Hepatocyte (in vitro differentiated cells): ENCODE measurements around the gene KCND3. TPM values are rescaled to one million over a fixed set of nuclear protein-coding genes. Genes with fewer than 3 reads are reported as not detected.
A peak's percentile ranks its signal among the peaks of the same experiment; 100 is the strongest.
"Not testable (repeated sequence)": the region's sequence is repeated elsewhere in the genome, so short reads cannot be mapped to it uniquely, and the experiment has no call there.

ENCODE experiments used
- DNase-seq: peaks from one replicate; pipeline ENCODE4 v3.0.0-alpha.2; 2016; ENCODE audit warnings: low spot score
- H2AFZ ChIP-seq: fragments of 200-600 bp; sonication (generic); 2 replicates; pipeline ENCODE4 v1.6.0; 2016; ENCODE audit warnings: antibody characterized with exemption, mild to moderate bottlenecking
- H3K27ac ChIP-seq: fragments of 200-600 bp; sonication (generic); 2 replicates; pipeline ENCODE4 v1.5.1; 2016; ENCODE audit warnings: mild to moderate bottlenecking
- H3K27me3 ChIP-seq: fragments of 200-600 bp; sonication (generic); 2 replicates; pipeline ENCODE4 v1.6.1; 2016
- H3K36me3 ChIP-seq: fragments of 200-600 bp; sonication (generic); replicated peaks from 2 replicates; pipeline ENCODE4 v1.5.1; 2016; ENCODE audit warnings: low read depth; ENCODE audit not compliant: insufficient read depth
- H3K4me1 ChIP-seq: fragments of 200-600 bp; sonication (generic); 2 replicates; pipeline ENCODE4 v1.5.1; 2016; ENCODE audit warnings: mild to moderate bottlenecking, moderate library complexity; ENCODE audit not compliant: insufficient read depth
- H3K4me2 ChIP-seq: fragments of 200-600 bp; sonication (generic); 2 replicates; pipeline ENCODE4 v1.6.0; 2016
- H3K4me3 ChIP-seq: fragments of 200-600 bp; sonication (generic); 2 replicates; pipeline ENCODE4 v1.5.1; 2016; ENCODE audit warnings: mild to moderate bottlenecking
- H3K79me2 ChIP-seq: fragments of 200-600 bp; sonication (generic); 2 replicates; pipeline ENCODE4 v1.6.0; 2017; ENCODE audit warnings: mild to moderate bottlenecking
- H3K9me2 ChIP-seq: fragments of 200-600 bp; sonication (generic); replicated peaks from 2 replicates; pipeline ENCODE4 v1.6.0; 2017; ENCODE audit warnings: mild to moderate bottlenecking; ENCODE audit not compliant: insufficient read depth
- H3K9me3 ChIP-seq: fragments of 200-600 bp; sonication (generic); 2 replicates; pipeline ENCODE4 v1.5.1; 2016; ENCODE audit warnings: low read depth, mild to moderate bottlenecking
- H4K20me1 ChIP-seq: fragments of 200-600 bp; sonication (generic); 2 replicates; pipeline ENCODE4 v1.6.0; 2016; ENCODE audit warnings: mild to moderate bottlenecking; ENCODE audit not compliant: insufficient read depth, poor library complexity, severe bottlenecking
- EZH2 ChIP-seq: fragments of 200-600 bp; sonication (generic); IDR thresholded peaks from 2 replicates; pipeline ENCODE4 v1.6.1; 2016; ENCODE audit warnings: antibody characterized with exemption, mild to moderate bottlenecking, borderline replicate concordance
- EZH2phosphoT487 ChIP-seq: fragments of 200-600 bp; sonication (generic); IDR thresholded peaks from one replicate; pipeline ENCODE4 v1.6.1; 2018; ENCODE audit warnings: antibody characterized with exemption, mild to moderate bottlenecking, low read depth, moderate library complexity; ENCODE audit not compliant: unreplicated experiment, severe bottlenecking
- WGBS: methylation state at CpG from one replicate; pipeline ENCODE4 v1.1.6; 2016; ENCODE audit warnings: low lambda C conversion rate; ENCODE audit errors: missing lambda C conversion rate; 5-methylcytosine and 5-hydroxymethylcytosine counted together
- polyA plus RNA-seq: library from polyadenylated mRNA; unstranded; fragments of >200 nt; fragmentation: Nextera tagmentation; extraction: Ambion mirVana; gene quantifications from 2 replicates; pipeline ENCODE4 v1.2.1, GENCODE V29; 2016
- total RNA-seq: library from RNA; depleted of rRNA; stranded (reverse); fragments of >200 nt; gene quantifications from 2 replicates; pipeline ENCODE4 v1.2.3, GENCODE V29; 2014
- TF ChIP-seq, protein P1 (sequence below): fragments of 200-600 bp; sonication (generic); IDR thresholded peaks from 2 replicates; pipeline ENCODE4 v1.5.1; 2016; ENCODE audit warnings: antibody characterized with exemption, mild to moderate bottlenecking; ENCODE audit not compliant: poor library complexity

Gene KCND3
- total and polyA plus RNA-seq, 2 experiments from 2014 or later: 1.4 to 2.7 TPM

DNA sequence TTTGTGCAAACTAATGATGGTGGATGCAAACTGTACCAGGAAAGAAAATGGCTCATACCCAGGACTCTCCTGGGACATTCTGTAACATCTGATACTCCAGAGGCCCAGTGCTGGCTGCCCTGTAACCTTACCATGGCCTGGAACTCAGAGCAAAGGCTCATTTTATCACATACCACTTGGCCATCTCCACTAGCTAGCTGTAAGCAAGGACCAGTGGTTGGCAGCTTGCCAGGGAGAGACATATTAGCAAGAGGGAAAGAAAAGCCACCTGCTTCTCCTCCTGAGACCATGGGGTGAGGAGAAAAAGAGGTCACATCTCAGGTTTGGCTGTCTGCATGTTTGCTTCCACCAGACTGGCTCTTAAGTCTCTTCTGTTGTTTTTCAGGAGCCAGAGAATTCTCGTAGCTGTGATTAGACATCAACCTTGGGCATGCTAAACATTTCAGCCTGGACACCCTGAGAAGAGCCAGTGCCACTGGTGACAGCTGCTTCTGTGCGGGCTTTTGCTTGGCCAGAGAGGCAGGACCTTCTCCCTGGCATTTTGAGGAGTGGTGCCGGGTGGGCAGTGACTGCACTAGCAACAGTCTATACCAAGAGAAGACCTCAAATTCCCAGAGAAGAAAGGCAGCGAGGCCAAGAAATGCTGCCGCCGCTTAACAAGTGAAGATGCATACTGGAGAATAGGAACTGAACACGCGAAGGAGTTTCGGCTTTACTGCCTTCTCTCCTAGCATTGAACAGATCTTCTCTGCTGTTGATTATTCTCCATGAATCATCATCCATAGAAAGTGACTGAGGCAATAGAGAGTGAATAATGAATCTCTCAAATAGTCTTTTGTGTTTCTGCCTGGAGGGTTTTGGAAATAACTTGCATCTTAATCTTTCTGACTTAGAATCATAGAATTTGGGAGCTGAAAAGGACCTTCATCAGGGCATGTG is 243.5 kb downstream of the KCND3 start:
- H3K9me2 ChIP-seq: no peaks in the 10 kb centered on the region
- H3K9me3 ChIP-seq: no peaks in the 10 kb centered on the region
- no peaks in the 10 kb centered on the region for H3K79me2 ChIP-seq
- H3K4me1 ChIP-seq: no peaks in the 10 kb centered on the region
- H3K4me2 ChIP-seq: no peak overlapping the region
- H3K4me3 ChIP-seq: no peak overlapping the region
- peaks cover 18% of the 10 kb centered on the region for H3K27me3 ChIP-seq
- H3K27ac ChIP-seq: no peak overlapping the region
- no peaks in the 10 kb centered on the region for H4K20me1 ChIP-seq
- no peaks in the 10 kb centered on the region for H3K36me3 ChIP-seq
- WGBS: 89% methylated on average over 9 of the region's 9 CpGs
- TF ChIP-seq EZH2phosphoT487 (no peak), EZH2 (no peak)
- TF ChIP-seq, protein P1, sequence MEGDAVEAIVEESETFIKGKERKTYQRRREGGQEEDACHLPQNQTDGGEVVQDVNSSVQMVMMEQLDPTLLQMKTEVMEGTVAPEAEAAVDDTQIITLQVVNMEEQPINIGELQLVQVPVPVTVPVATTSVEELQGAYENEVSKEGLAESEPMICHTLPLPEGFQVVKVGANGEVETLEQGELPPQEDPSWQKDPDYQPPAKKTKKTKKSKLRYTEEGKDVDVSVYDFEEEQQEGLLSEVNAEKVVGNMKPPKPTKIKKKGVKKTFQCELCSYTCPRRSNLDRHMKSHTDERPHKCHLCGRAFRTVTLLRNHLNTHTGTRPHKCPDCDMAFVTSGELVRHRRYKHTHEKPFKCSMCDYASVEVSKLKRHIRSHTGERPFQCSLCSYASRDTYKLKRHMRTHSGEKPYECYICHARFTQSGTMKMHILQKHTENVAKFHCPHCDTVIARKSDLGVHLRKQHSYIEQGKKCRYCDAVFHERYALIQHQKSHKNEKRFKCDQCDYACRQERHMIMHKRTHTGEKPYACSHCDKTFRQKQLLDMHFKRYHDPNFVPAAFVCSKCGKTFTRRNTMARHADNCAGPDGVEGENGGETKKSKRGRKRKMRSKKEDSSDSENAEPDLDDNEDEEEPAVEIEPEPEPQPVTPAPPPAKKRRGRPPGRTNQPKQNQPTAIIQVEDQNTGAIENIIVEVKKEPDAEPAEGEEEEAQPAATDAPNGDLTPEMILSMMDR: no peak
- DNase-seq: no peak
- no peak overlapping the region for H2AFZ ChIP-seq

DNA sequence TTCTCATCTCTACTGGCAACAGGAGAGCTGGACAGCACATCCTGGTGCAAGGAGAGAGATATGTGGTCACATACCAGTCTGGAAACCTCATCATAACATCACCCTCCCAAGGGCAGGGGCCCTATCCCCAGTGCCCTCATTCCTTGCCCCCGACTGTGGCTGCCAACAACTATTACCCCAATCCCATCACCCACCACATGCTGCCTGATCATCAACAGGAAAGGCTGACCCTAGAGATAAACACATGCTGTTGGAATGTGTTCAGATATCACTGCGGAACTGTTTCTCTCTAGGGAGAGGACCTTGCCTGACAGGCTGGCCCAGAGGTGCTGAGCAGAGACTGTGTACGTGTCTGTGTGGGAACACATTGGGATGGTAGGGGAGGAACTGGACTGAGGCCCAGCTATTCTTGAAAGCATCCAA is 245.8 kb downstream of the KCND3 start:
- no peaks in the 10 kb centered on the region for H3K36me3 ChIP-seq
- H2AFZ ChIP-seq: no peak overlapping the region
- no peaks in the 10 kb centered on the region for H3K79me2 ChIP-seq
- WGBS: 63% methylated on average over 3 of the region's 3 CpGs
- TF ChIP-seq EZH2 (no peak), EZH2phosphoT487 (no peak)
- TF ChIP-seq, protein P1: no peak
- no peaks in the 10 kb centered on the region for H3K4me1 ChIP-seq
- H4K20me1 ChIP-seq: no peaks in the 10 kb centered on the region
- peak; percentile 25 for DNase-seq
- no peaks in the 10 kb centered on the region for H3K9me3 ChIP-seq
- H3K9me2 ChIP-seq: no peaks in the 10 kb centered on the region
- H3K27ac ChIP-seq: no peak overlapping the region
- H3K27me3 ChIP-seq: peaks cover 22% of the 10 kb centered on the region
- no peak overlapping the region for H3K4me2 ChIP-seq
- no peak overlapping the region for H3K4me3 ChIP-seq

DNA sequence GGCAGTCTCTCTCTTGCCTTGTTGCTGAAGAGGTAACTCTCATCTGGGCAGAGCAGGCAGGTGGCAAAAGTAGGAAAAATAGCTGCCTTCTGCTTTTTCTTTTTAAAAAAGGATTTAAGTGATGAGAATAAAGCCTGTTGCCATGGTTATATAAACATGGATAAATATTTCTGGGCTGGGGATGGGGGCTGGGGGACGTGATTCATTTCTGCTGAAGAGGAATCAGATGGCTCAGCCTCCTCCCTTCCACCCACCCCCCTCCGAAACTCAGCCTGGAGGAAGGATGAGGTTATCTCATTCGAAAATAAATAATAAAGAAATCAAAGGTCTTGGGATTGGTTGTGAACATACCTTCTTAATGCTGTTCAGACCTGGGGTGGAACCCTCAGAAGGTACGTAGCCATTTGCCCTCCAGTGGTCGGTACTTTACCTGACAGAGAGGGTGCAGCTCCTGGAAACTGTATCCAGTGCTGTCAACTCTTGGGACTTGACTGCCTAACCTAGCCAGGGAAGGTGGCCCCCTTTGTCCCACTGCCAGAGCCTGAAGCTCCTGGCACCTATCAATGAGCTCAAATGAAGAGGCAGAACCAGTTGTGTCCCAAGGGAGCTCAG is 246.4 kb downstream of the KCND3 start:
- H3K27me3 ChIP-seq: peaks cover 22% of the 10 kb centered on the region
- peaks cover under 1% of the 10 kb centered on the region for H4K20me1 ChIP-seq
- no peak overlapping the region for H2AFZ ChIP-seq
- no peak overlapping the region for H3K27ac ChIP-seq
- H3K9me2 ChIP-seq: no peaks in the 10 kb centered on the region
- no peaks in the 10 kb centered on the region for H3K79me2 ChIP-seq
- no peak overlapping the region for H3K4me2 ChIP-seq
- no peak overlapping the region for H3K4me3 ChIP-seq
- WGBS: 80% methylated on average over 5 of the region's 5 CpGs
- H3K36me3 ChIP-seq: no peaks in the 10 kb centered on the region
- TF ChIP-seq, protein P1: no peak
- TF ChIP-seq EZH2 (no peak), EZH2phosphoT487 (no peak)
- no peaks in the 10 kb centered on the region for H3K9me3 ChIP-seq
- DNase-seq: no peak
- peaks cover 3% of the 10 kb centered on the region for H3K4me1 ChIP-seq

DNA sequence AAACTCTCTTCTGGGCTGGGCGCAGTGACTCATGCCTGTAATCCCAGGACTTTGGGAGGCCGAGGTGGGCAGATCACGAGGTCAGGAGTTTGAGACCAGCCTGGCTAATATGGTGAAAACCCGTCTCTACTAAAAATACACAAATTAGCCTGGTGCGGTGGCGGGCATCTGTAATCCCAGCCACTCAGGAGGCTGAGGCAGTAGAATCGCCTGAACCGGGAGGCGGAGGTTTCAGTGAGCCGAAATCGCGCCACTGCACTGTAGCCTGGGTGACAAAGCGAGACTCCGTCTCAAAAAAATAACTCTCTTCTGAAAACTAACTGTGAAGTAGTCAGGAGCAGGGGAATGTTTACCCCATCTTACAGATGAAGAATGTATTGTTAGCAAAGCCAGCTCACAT is 247.2 kb downstream of the KCND3 start:
- not testable (repeated sequence) for H3K27ac ChIP-seq, DNase-seq
- 95% methylated on average over 14 of the region's 14 CpGs for WGBS

More for the DNA sequence above, 247.2 kb downstream of the KCND3 start:
- not testable (repeated sequence) for H3K4me3 ChIP-seq, H3K4me2 ChIP-seq, H3K36me3 ChIP-seq, H2AFZ ChIP-seq, H4K20me1 ChIP-seq, H3K9me2 ChIP-seq, H3K79me2 ChIP-seq, H3K9me3 ChIP-seq
- Histone ChIP-seq H3K27me3 (peaks cover 22% of the 10 kb centered on the region), H3K4me1 (peaks cover 11% of the 10 kb centered on the region)
